ENCODE data around the gene RNU1-4. TPM values are rescaled to one million over a fixed set of nuclear protein-coding genes. Genes with fewer than 3 reads are reported as not detected.

RNU1-4 gene
- total RNA-seq, 2 experiments from 2014 or later = 2,316 to 2,477 TPM

Other genes with a start within 250 kb of the RNU1-4 start
- 1,000 to 10,000 TPM; 2,316 to 2,477 TPM for gene RNU1-1, start 226.2 kb upstream of the RNU1-4 start, total RNA-seq
- 1 to 10 TPM; 6.7 to 7.7 TPM for gene NBPF1, start 127.0 kb upstream of the RNU1-4 start, total RNA-seq
- 1,000 to 10,000 TPM; 2,316 to 2,477 TPM for gene RNU1-3, start 73.6 kb upstream of the RNU1-4 start, total RNA-seq
- 1,000 to 10,000 TPM; 2,316 to 2,477 TPM for gene RNU1-2, start 155.5 kb downstream of the RNU1-4 start, total RNA-seq
- gene CROCC, start 181.4 kb downstream of the RNU1-4 start, total RNA-seq = 10 to 100 TPM; 30.7 to 37.3 TPM
- not detected for gene MFAP2, start 240.1 kb downstream of the RNU1-4 start, total RNA-seq